ENCODE data around the gene MARCO. TPM values are rescaled to one million over a fixed set of nuclear protein-coding genes. Genes with fewer than 3 reads are reported as not detected.

The MARCO gene
- total and polyA plus RNA-seq, 10 of the 15 experiments (the other 5 are each of a cell fraction or from before 2014, with no cell fraction given), result 0.13 to 0.67 (median 0.32) TPM; not detected in 5

GRCh38 chr2:118990757-118991545, 49.0 kb downstream of the MARCO start (continued):
- TF ChIP-seq SMC3 (IDR thresholded peaks at IDR 0.05; ENCODE audit: borderline replicate concordance, low read length), result no peak
- TF ChIP-seq BMI1 (IDR thresholded peaks at IDR 0.05; ENCODE audit: borderline replicate concordance), result no peak

- H4K20me1 ChIP-seq (ENCODE audit: control insufficient read depth, insufficient read depth), result no peaks in the 10 kb centered on the region
- no peaks in the 10 kb centered on the region for H3K36me3 ChIP-seq (ENCODE audit: control insufficient read depth in 2 of 2, insufficient read depth in 2 of 2, low read length in 1 of 2)
- no peak overlapping the region for H3K9ac ChIP-seq (ENCODE audit: control insufficient read depth, insufficient read depth, low read length)
- in situ Hi-C loops (cut with MboI) (no loop called here), intact Hi-C loops (cut with micrococcal nuclease; ENCODE audit: unreplicated experiment) (no loop called here)
- H3K27me3 ChIP-seq (replicated peaks in 1 of 2; ENCODE audit: control insufficient read depth in 2 of 2, insufficient read depth in 2 of 2, low read length in 1 of 2), result no peaks in the 10 kb centered on the region
- ATAC-seq (no peak), FAIRE-seq (no peak), DNase-seq (ENCODE audit: low read depth, low spot score) (no peak)
- no peak overlapping the region for H3K27ac ChIP-seq (ENCODE audit: control insufficient read depth, insufficient read depth)
- no TSS peak for BruUV-seq (replicated peaks)
- H3K9me3 ChIP-seq (replicated peaks; ENCODE audit: control insufficient read depth, insufficient read depth, low read length), result no peaks in the 10 kb centered on the region
- H3K4me1 ChIP-seq (ENCODE audit: control insufficient read depth, insufficient read depth, low read length), result no peaks in the 10 kb centered on the region
- no peak overlapping the region for H2AFZ ChIP-seq (ENCODE audit: control insufficient read depth, low read depth, low read length)
- ChIA-PET POLR2A (no interaction called here), SMC1A (ENCODE audit: uncharacterized antibody, unreplicated experiment) (interaction anchor here (0.6 to 0.9 kb wide), 3 partner anchors 11 to 352 kb away, joined by 3 to 4 read pairs (median 3); no protein-coding TSS in a partner anchor), RAD21 (ENCODE audit: unreplicated experiment) (interaction anchor here (0.6 to 0.8 kb wide), 2 partner anchors 10 to 13 kb away, joined by 3 read pairs; no protein-coding TSS in a partner anchor), CTCF (interaction anchor here (0.5 kb wide), 1 partner anchor 307 kb away, joined by 3 read pairs; no protein-coding TSS in a partner anchor)
- H3K4me3 ChIP-seq, result no peak overlapping the region
- H3K4me2 ChIP-seq (ENCODE audit: control insufficient read depth, insufficient read depth), result no peak overlapping the region
- H3K79me2 ChIP-seq (ENCODE audit: control insufficient read depth, insufficient read depth, low read length), result no peaks in the 10 kb centered on the region
- WGBS (ENCODE audit: insufficient coverage, insufficient replicate concordance, low lambda C conversion rate, missing lambda C conversion rate), result 73% methylated on average over 1 of the region's 1 CpG
- TF ChIP-seq DPF2 (IDR thresholded peaks at IDR 0.05), result no peak
- TF ChIP-seq PKNOX1 (IDR thresholded peaks at IDR 0.05), result no peak
- TF ChIP-seq BCLAF1 (IDR thresholded peaks at IDR 0.05), result no peak
- no peak for TF ChIP-seq NFIC (IDR thresholded peaks at IDR 0.05; ENCODE audit: low read depth, low read length)
- TF ChIP-seq HCFC1 (IDR thresholded peaks at IDR 0.05; ENCODE audit: low read length), result no peak
- no peak for TF ChIP-seq BRCA1 (IDR thresholded peaks at IDR 0.05; ENCODE audit: low read depth, low read length)
- no peak for TF ChIP-seq ESRRA (IDR thresholded peaks at IDR 0.05; ENCODE audit: low read length)
- TF ChIP-seq RFX5 (IDR thresholded peaks at IDR 0.05; ENCODE audit: low read depth, low read length), result no peak
- TF ChIP-seq MEF2A (IDR thresholded peaks at IDR 0.05; ENCODE audit: insufficient read depth, low read depth, low read length), result no peak
- no peak for TF ChIP-seq ETV6 (conservative IDR thresholded peaks at IDR 0.05 in 1 of 2, IDR thresholded peaks at IDR 0.05 in 1 of 2; ENCODE audit: borderline replicate concordance in 1 of 2, low read depth in 1 of 2)
- TF ChIP-seq CHD1 (IDR thresholded peaks at IDR 0.05; ENCODE audit: low read depth, low read length), result no peak
- no peak for TF ChIP-seq JUNB (IDR thresholded peaks at IDR 0.05)
- TF ChIP-seq ZBTB33 (IDR thresholded peaks at IDR 0.05), result no peak
- TF ChIP-seq ASH2L (IDR thresholded peaks at IDR 0.05; ENCODE audit: borderline replicate concordance, low read depth), result no peak
- TF ChIP-seq KAT2A (conservative IDR thresholded peaks at IDR 0.05; ENCODE audit: control insufficient read depth, low read depth, low read length), result no peak
- no peak for TF ChIP-seq TAF1 (IDR thresholded peaks at IDR 0.05; ENCODE audit: borderline replicate concordance, low read depth, low read length)
Observed at GRCh38 chr2:118991554-118991953, 49.6 kb downstream of the MARCO start.
